ENCODE results near the gene PHLDB2.

DNA sequence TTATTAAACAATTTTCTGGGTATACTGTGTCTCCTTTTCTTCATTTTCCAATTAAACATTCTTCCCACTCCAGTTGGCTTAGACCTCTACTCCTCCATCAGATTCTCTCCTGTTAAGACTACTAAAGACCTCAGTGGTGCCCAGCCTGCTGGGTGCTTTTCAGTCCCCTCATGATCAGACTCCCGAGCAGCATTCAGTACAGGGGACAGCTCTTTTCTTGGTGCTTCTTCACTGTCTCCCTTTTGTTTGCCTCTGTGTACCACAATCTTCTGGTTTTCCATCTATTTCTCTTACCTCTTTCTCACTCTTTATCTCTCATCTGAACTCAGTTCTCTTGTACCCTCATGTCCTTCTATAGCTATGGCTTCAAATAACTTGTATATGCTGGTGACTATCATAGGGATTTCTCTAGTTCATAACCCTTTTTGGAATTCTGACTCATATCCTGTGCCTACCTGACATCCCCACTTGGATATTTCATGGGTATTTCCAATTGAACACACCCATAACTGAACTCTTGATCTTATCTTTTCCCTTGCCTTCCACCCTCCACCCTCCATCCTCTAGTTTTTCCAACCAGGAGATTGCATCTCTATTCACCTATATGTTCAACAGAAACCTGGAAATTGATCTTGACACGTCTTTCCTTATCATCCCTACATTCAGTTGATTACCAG, 64.2 kb downstream of the PHLDB2 start:
- TF ChIP-seq, protein P1, sequence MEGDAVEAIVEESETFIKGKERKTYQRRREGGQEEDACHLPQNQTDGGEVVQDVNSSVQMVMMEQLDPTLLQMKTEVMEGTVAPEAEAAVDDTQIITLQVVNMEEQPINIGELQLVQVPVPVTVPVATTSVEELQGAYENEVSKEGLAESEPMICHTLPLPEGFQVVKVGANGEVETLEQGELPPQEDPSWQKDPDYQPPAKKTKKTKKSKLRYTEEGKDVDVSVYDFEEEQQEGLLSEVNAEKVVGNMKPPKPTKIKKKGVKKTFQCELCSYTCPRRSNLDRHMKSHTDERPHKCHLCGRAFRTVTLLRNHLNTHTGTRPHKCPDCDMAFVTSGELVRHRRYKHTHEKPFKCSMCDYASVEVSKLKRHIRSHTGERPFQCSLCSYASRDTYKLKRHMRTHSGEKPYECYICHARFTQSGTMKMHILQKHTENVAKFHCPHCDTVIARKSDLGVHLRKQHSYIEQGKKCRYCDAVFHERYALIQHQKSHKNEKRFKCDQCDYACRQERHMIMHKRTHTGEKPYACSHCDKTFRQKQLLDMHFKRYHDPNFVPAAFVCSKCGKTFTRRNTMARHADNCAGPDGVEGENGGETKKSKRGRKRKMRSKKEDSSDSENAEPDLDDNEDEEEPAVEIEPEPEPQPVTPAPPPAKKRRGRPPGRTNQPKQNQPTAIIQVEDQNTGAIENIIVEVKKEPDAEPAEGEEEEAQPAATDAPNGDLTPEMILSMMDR (IDR thresholded peaks at IDR 0.05), result no peak
- TF ChIP-seq POLR2AphosphoS5 (IDR thresholded peaks at IDR 0.05), result no peak

All from upper lobe of left lung (tissue), 4 donors.